Body of pancreas (tissue), 4 donors: Measurements from ENCODE around the gene CNTNAP2. TPM values are rescaled to one million over a fixed set of nuclear protein-coding genes. Genes with fewer than 3 reads are reported as not detected.

ENCODE experiments used
- ATAC-seq: fragments of 150-250 bp; one replicate; pipeline ENCODE4 v1.9.1; 2016
- DNase-seq, 4 donors: peaks; one replicate each; pipeline ENCODE4 v3.0.0-alpha.2; 2019
- H3K27ac ChIP-seq, 4 donors: fragments of 200-600 bp; sonication (generic); 1 replicate in 3 of 4; 2 replicates in 1 of 4; pipeline versions ENCODE4 v1.5.1 to v1.6.1; 2016 to 2019; ENCODE audit warnings: mild to moderate bottlenecking in 1 of 4, mixed read lengths in 1 of 4, moderate library complexity in 1 of 4
- H3K27me3 ChIP-seq, 2 donors: fragments of 200-600 bp; sonication (generic); one replicate each; pipeline ENCODE4 v1.6.0; 2016; ENCODE audit warnings: mild to moderate bottlenecking in 1 of 2
- H3K36me3 ChIP-seq, 2 donors: fragments of 200-600 bp; sonication (generic); replicated peaks in 1 of 2; 2 replicates each; pipeline ENCODE4 v1.5.1; 2016; ENCODE audit warnings: low read depth in 2 of 2; ENCODE audit not compliant: insufficient read depth in 1 of 2
- H3K4me1 ChIP-seq: fragments of 200-600 bp; sonication (generic); one replicate; pipeline ENCODE4 v1.6.0; 2016
- H3K4me3 ChIP-seq, 2 donors: fragments of 200-600 bp; sonication (generic); 1 replicate in 1 of 2; 2 replicates in 1 of 2; pipeline ENCODE4 v1.5.1; 2016 to 2019
- H3K9me3 ChIP-seq, 3 donors: fragments of 200-600 bp; sonication (generic); 1 replicate in 2 of 3; 2 replicates in 1 of 3; pipeline ENCODE4 v1.5.1; 2016
- CTCF ChIP-seq, 7 experiments: fragments of 450-650 bp in 4 of 7; fragments of 200-600 bp in 3 of 7; sonication (generic) in 3 of 7; IDR thresholded peaks; one replicate each; pipeline ENCODE4 v1.5.1; 2016 to 2019; ENCODE audit warnings: antibody characterized with exemption in 7 of 7
- POLR2A ChIP-seq, 3 donors: fragments of 450-650 bp; IDR thresholded peaks; one replicate each; pipeline ENCODE4 v1.6.1; 2016; ENCODE audit warnings: antibody characterized with exemption in 3 of 3, mild to moderate bottlenecking in 2 of 3
- WGBS, 2 donors: methylation state at CpG; one replicate each; pipeline ENCODE4 v1.1.5; 2017; 5-methylcytosine and 5-hydroxymethylcytosine counted together
- intact Hi-C: fragments of 100-400 bp; cut with DNase I; formaldehyde crosslinking; loops from one replicate; pipeline ENCODE4 v1.15.1; 2023
- total RNA-seq, 2 donors: library from RNA; depleted of rRNA; stranded (reverse); fragments of >200 nt; gene quantifications; one replicate each; pipeline ENCODE4 v1.1.0, GENCODE V29; 2016

Gene CNTNAP2
- total RNA-seq, 2 donors from 2014 or later = 1.0 TPM; not detected in 1

GRCh38 chr7:146830686-146831085, 714.1 kb downstream of the CNTNAP2 start:
- H3K9me3 ChIP-seq = no peaks in the 10 kb centered on the region
- no peak for ATAC-seq
- no peak for TF ChIP-seq POLR2A (IDR thresholded peaks at IDR 0.05)
- TF ChIP-seq CTCF (IDR thresholded peaks at IDR 0.05) = no peak
- intact Hi-C loops = no loop called here
- H3K4me1 ChIP-seq = peaks cover 10% of the 10 kb centered on the region
- no peaks in the 10 kb centered on the region for H3K27me3 ChIP-seq
- no peaks in the 10 kb centered on the region for H3K36me3 ChIP-seq
- WGBS, 2 donors = 82 to 88% methylated on average over 3 of the region's 3 CpGs
- no peak overlapping the region for H3K4me3 ChIP-seq
- H3K27ac ChIP-seq = no peak overlapping the region
- DNase-seq = no peak

- H3K9me3 ChIP-seq = no peaks in the 10 kb centered on the region
- WGBS, 2 donors = 27 to 35% methylated on average over 2 of the region's 2 CpGs
- ATAC-seq = no peak
- no peak overlapping the region for H3K4me3 ChIP-seq
- H3K36me3 ChIP-seq = no peaks in the 10 kb centered on the region
- TF ChIP-seq POLR2A (IDR thresholded peaks at IDR 0.05) (no peak), CTCF (IDR thresholded peaks at IDR 0.05) (no peak)
- H3K27ac ChIP-seq = no peak overlapping the region
- H3K4me1 ChIP-seq = peaks cover 10% of the 10 kb centered on the region
- no peaks in the 10 kb centered on the region for H3K27me3 ChIP-seq
- intact Hi-C loops = no loop called here
- DNase-seq = no peak
Measured at GRCh38 chr7:146831875-146832274, 715.3 kb downstream of the CNTNAP2 start.

GRCh38 chr7:146844405-146844804, 727.8 kb downstream of the CNTNAP2 start:
- H3K27me3 ChIP-seq = no peaks in the 10 kb centered on the region
- no peak for DNase-seq
- no peak for TF ChIP-seq POLR2A (IDR thresholded peaks at IDR 0.05)
- no peak for TF ChIP-seq CTCF (IDR thresholded peaks at IDR 0.05)
- no peak for ATAC-seq
- no peaks in the 10 kb centered on the region for H3K36me3 ChIP-seq
- intact Hi-C loops = no loop called here
- H3K4me1 ChIP-seq = no peaks in the 10 kb centered on the region
- H3K9me3 ChIP-seq = no peaks in the 10 kb centered on the region
- 88 to 95% methylated on average over 2 of the region's 2 CpGs for WGBS, 2 donors
- H3K4me3 ChIP-seq = no peak overlapping the region
- no peak overlapping the region for H3K27ac ChIP-seq

GRCh38 chr7:146858690-146859089, 742.1 kb downstream of the CNTNAP2 start:
- intact Hi-C loops = no loop called here
- no peak for ATAC-seq
- Histone ChIP-seq H3K27ac (no peak overlapping the region), H3K27me3 (no peaks in the 10 kb centered on the region), H3K4me3 (no peak overlapping the region), H3K9me3 (no peaks in the 10 kb centered on the region), H3K36me3 (no peaks in the 10 kb centered on the region), H3K4me1 (no peaks in the 10 kb centered on the region)
- no peak for DNase-seq
- TF ChIP-seq POLR2A (IDR thresholded peaks at IDR 0.05) (no peak), CTCF (IDR thresholded peaks at IDR 0.05) (no peak)

- no peaks in the 10 kb centered on the region for H3K4me1 ChIP-seq
- WGBS, 2 donors = 85 to 93% methylated on average over 4 of the region's 4 CpGs
- no peak for ATAC-seq
Measured at GRCh38 chr7:146861701-146862100, 745.1 kb downstream of the CNTNAP2 start.

More at GRCh38 chr7:146861701-146862100, 745.1 kb downstream of the CNTNAP2 start:
- H3K36me3 ChIP-seq = no peaks in the 10 kb centered on the region
- DNase-seq = no peak
- TF ChIP-seq POLR2A (IDR thresholded peaks at IDR 0.05) = no peak
- no peak for TF ChIP-seq CTCF (IDR thresholded peaks at IDR 0.05)
- H3K27me3 ChIP-seq = no peaks in the 10 kb centered on the region
- intact Hi-C loops = no loop called here
- no peak overlapping the region for H3K4me3 ChIP-seq
- no peak overlapping the region for H3K27ac ChIP-seq
- H3K9me3 ChIP-seq = no peaks in the 10 kb centered on the region
